Measurements from ENCODE around the gene PDE6B.

DNA sequence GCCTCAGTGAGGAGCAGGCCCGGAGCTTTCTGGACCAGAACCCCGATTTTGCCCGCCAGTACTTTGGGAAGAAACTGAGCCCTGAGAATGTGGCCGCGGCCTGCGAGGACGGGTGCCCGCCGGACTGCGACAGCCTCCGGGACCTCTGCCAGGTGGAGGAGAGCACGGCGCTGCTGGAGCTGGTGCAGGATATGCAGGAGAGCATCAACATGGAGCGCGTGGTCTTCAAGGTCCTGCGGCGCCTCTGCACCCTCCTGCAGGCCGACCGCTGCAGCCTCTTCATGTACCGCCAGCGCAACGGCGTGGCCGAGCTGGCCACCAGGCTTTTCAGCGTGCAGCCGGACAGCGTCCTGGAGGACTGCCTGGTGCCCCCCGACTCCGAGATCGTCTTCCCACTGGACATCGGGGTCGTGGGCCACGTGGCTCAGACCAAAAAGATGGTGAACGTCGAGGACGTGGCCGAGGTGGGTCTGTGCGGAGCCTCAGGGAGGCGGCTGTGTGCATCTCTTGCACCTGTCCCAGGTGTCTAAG is 323 bp downstream of the PDE6B start:
- TF ChIP-seq, protein P1, sequence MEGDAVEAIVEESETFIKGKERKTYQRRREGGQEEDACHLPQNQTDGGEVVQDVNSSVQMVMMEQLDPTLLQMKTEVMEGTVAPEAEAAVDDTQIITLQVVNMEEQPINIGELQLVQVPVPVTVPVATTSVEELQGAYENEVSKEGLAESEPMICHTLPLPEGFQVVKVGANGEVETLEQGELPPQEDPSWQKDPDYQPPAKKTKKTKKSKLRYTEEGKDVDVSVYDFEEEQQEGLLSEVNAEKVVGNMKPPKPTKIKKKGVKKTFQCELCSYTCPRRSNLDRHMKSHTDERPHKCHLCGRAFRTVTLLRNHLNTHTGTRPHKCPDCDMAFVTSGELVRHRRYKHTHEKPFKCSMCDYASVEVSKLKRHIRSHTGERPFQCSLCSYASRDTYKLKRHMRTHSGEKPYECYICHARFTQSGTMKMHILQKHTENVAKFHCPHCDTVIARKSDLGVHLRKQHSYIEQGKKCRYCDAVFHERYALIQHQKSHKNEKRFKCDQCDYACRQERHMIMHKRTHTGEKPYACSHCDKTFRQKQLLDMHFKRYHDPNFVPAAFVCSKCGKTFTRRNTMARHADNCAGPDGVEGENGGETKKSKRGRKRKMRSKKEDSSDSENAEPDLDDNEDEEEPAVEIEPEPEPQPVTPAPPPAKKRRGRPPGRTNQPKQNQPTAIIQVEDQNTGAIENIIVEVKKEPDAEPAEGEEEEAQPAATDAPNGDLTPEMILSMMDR (IDR thresholded peaks at IDR 0.05): no peak
- TF ChIP-seq POLR2A (IDR thresholded peaks at IDR 0.05): no peak

All from thyroid gland (tissue), 4 donors.